CD4-positive, alpha-beta T cell treated with Interferon alpha-2 for 1 hour (primary cell): Measurements from ENCODE around the gene ANXA3.

Experiments
- DNase-seq, 2 donors: peaks; one replicate each; pipeline ENCODE4 v3.0.0-alpha.2; 2020 to 2022

Gene ANXA3

DNA sequence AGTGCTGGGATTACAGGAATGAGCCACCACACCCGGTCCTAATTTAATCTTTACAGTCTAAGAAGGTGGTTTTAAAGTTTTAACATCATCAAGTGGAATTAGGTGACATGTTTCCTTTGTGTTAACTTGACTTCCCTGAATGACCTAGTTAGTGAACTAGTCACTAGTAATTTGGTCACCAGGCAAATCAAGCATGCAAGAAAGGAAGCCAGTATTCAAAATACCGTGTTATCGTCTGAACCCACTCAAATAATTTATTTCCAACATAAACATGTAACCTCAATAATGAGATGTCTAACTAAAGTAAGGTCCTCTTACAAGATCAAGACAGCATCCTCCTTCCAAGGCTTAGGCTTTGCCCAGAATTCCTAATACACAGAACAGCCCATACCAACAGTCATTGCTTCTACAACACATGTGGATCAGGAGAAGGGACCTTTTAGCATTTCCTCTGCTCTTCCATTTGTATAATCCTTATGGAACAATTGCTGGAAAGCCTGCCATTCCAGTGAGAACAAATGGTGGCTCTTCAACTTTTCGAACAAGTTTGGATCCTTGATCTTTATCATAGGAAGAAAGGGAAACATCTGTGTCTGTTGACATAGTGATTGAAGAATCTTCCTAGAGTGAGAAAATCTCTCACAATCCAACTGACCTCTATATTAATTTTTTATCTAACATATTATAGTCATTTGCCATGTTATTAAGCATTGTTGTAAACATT, 97.2 kb downstream of the ANXA3 start:
- DNase-seq: no peak

DNA sequence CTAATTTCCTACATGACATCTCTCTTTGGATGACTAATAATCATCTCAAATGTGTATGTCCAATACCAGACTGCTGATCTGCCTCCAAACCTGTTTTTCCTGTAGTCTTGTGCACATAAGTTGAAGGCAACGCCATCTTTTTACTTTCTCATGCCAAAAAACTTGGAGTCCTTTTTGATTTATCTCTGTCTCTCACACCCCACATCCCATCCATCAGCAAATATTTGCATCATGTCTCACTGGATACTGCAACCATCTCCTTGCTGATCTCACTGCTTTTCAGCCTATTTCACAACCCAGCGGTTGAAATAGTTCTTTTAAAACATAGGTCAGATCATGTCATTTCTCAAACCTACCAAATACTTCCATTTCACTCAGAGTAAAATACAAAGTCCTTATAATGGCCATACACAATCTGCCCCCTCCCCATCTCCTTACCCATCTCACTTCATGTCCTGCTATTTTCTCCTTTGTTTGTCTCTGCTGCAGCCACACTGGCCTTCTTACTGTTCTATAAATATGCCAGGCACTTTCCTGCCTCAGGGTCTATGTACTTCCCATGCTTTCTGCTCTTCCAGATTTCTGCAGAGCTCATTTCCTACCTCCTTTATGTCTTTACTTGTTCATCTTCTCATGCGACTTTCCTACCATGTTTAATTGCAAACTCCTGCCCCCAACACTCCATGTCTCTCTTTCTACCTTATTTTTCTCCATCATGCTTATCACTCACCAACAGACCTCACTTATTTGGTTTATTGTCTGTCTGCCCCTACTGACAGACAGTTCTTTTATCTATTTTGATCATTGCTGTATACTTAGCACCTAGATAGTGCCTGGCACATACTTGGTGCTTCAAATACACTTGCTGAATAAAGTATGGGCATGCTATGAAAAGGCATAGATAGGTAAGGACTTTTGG, 98.8 kb downstream of the ANXA3 start:
- DNase-seq: no peak

DNA sequence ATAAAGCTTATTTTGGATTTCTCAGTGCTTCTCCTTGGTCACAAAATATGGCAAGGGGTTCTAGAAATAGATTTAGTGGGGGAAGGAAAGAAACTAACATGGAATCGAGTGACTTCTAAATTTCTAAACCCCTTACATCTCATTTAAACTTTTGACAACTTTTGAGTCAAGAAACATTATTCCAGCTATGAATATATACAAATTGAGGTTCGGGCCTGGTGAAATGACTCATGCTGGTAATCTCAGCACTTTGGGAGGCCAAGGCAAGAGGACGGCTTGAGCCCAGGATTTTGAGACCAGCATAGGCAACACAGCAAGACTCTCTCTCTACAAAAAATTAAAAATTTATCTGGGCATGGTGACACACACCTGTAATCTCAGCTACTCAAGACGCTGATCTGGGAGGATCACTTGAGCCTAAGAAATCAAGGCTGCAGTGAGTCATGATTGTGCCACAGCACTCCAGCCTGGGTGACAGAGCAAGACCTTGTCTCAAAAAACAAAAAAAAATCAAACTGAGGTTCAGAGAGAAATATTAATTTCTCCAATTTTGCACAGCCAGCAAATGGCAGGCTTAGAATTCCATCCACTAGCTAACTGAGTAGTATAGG, 99.8 kb downstream of the ANXA3 start:
- DNase-seq: no peak

DNA sequence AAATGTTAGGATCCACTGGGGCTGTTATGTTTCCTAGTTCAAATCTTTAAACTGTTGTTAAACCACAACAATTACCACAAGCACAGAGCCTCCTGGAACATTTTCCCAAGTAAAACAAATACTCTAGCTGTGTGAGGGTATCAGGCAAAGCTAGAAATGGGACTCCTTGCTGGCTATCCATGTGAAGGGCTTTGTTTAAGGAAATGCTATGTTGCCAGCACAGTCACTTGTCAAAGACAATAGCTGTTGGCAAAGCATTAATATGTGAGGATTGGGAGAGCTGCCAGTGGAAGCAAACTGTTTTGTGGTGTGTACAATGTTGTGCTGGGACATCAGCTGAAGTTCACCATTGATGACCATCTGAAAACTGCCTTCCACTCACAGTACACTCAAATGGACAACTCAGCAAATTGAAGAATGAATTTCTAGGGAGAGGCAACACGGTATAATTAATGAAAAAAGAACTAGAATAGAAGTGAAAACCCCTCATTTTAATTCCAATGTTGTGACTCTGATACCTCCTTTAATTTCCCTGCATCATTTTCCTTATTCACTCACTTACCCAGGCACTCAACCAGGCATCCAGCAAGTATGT, 100.8 kb downstream of the ANXA3 start:
- no peak for DNase-seq

DNA sequence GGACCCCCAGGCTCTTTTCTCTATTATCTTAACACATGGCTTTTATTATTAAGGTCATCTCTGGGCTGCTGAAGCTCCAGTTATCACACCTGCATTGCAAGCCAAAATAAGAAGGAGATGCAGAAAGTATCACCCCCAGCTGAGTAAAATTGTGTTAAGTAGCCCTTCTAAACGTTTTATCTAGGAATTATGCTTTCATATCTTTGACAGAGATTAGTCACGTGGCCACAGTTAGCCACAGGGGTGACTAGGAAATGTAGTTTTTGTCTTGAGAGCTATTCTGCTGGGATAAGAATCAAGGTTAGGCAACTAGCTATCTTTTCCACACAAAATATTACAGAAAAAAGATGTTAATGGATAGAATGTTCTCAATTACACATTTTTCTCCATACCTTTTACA, 102.1 kb downstream of the ANXA3 start:
- no peak for DNase-seq

DNA sequence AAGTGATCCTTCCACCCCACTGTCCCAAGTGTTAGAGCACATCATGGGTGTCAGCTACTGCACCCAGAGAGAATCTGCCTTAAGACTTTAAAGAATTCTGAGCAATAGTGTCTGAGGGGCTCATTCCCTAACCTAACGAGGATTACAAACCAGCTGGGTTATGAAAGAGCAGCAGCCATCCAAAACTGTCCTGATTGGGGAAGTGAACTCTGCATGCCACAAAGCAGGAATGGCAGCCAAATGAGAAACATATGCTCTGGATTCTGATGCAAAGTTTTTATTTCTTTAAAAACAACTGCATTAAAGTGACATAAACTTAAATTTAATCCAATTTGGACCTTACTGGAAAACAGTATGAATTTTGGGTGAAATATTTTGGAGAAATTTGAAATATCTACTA, 103.2 kb downstream of the ANXA3 start:
- DNase-seq: no peak

DNA sequence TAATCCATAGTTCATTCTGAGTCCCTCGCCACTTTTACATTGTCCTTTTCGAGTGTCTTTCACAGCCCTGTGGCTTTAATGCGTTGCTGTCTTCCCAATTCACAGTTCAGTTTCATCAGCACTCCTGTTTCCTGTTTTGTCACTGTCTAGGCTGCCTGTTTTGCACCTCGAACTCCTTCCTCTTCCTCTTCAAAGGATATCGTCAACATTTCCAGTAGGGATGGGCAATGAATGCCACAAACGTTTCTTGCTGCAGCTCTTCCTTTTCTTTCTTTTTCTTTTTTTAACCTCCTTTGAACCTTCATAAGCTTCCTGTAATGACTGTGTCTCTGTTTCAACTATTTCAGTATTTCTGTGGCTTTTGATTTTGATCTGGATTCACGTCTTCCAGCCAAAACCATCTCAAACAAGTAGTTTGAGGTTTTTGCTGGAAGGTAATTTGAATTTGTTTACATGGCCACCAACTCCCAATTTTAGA, 105.4 kb downstream of the ANXA3 start:
- peak in 1 of 2 donors; percentile 19 for DNase-seq

DNA sequence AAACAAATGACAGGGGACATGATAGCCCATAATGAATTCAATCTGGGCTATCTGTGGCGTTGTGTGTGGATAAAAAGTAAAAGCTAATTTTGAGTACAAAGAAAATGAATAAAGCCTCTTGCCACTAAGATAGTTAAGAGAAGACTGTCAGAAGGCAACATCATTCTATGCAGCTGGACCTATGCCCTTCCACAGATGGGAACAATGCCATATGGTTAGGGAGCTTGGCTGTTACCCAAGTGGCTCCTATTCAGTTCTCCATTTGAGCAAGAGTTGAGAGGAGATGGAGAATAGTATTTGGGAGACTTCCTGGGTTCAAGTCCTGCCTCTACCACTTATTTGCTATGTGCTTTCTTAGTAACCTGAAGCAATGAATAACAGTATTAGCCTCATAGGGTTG, 107.7 kb downstream of the ANXA3 start:
- no peak for DNase-seq

DNA sequence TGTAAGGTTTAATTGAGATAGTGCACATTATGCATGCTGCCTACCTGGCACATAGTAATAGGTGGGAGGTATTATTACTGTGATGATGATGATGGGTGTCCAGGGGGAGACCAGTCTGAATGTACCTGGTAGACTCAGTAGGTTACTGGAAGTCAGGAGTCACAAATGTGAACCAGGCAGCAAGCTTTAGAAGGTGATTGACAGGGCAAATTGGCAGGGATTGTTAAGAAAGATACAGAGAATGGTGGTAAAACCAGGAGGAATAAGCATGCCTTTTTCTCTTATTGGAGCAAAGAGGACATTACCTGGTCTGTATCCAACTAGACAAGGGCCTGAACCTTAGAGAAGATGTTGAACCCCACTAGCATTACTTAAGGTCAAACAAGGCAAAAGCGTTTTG, 108.1 kb downstream of the ANXA3 start:
- DNase-seq: no peak
